PFSK-1 (cell line): ENCODE data around the gene HNF4A.

ENCODE experiments used
- FOXP2 ChIP-seq: optimal IDR thresholded peaks from 2 replicates; pipeline ENCODE3; 2011; ENCODE audit warnings: borderline replicate concordance, control low read depth, inconsistent platforms; ENCODE audit not compliant: insufficient read depth; ENCODE audit errors: extremely low read length, extremely low read depth
- POLR2AphosphoS5 ChIP-seq: IDR thresholded peaks from 2 replicates; pipeline ENCODE4 v1.6.1; 2012; ENCODE audit warnings: low read depth, mild to moderate bottlenecking, control low read depth, low read length, moderate library complexity
- REST ChIP-seq, 2 experiments: IDR thresholded peaks; 2 replicates each; pipeline versions ENCODE4 v1.6.1 to v1.8.0; 2011 to 2012; ENCODE audit warnings: low read depth in 2 of 2, low read length in 2 of 2, control low read depth in 1 of 2, inconsistent platforms in 1 of 2, mild to moderate bottlenecking in 1 of 2, moderate library complexity in 1 of 2; ENCODE audit not compliant: insufficient read depth in 1 of 2
- SIN3A ChIP-seq: IDR thresholded peaks from 2 replicates; pipeline ENCODE4 v1.6.1; 2012; ENCODE audit warnings: mild to moderate bottlenecking, low read length, moderate library complexity, borderline replicate concordance; ENCODE audit not compliant: insufficient read depth
- TAF1 ChIP-seq: IDR thresholded peaks from 2 replicates; pipeline ENCODE4 v1.6.1; 2012; ENCODE audit warnings: low read length, control low read depth, borderline replicate concordance; ENCODE audit not compliant: insufficient read depth

HNF4A gene

GRCh38 chr20:44402391-44403193 is 47.1 kb downstream of the HNF4A start:
- TF ChIP-seq SIN3A = no peak
- TF ChIP-seq TAF1 = no peak
- no peak for TF ChIP-seq REST (IDR thresholded peaks at IDR 0.05; ENCODE audit: insufficient read depth in 1 of 2, low read depth in 2 of 2, low read length in 2 of 2)

GRCh38 chr20:44403194-44404112 is 48.0 kb downstream of the HNF4A start:
- TF ChIP-seq FOXP2 = no peak
- no peak for TF ChIP-seq TAF1
- TF ChIP-seq SIN3A = no peak
- no peak for TF ChIP-seq REST (IDR thresholded peaks at IDR 0.05; ENCODE audit: insufficient read depth in 1 of 2, low read depth in 2 of 2, low read length in 2 of 2)
- TF ChIP-seq POLR2AphosphoS5 = no peak

GRCh38 chr20:44404204-44405181 is 49.0 kb downstream of the HNF4A start:
- TF ChIP-seq REST (IDR thresholded peaks at IDR 0.05; ENCODE audit: insufficient read depth in 1 of 2, low read depth in 2 of 2, low read length in 2 of 2) (no peak), POLR2AphosphoS5 (no peak), FOXP2 (no peak), SIN3A (no peak), TAF1 (no peak)

- no peak for TF ChIP-seq SIN3A
- no peak for TF ChIP-seq POLR2AphosphoS5
- TF ChIP-seq REST (IDR thresholded peaks at IDR 0.05; ENCODE audit: insufficient read depth in 1 of 2, low read depth in 2 of 2, low read length in 2 of 2) = no peak
- no peak for TF ChIP-seq FOXP2
Measured at GRCh38 chr20:44405257-44405656, 49.8 kb downstream of the HNF4A start.
